Dendritic cell treated with granulocyte-macrophage colony-stimulating factor and Interleukin-4, amounts not matched to agents 40 ng/mL and 50 ng/mL, for 4 days (primary cell): ENCODE results near the gene TBX1.

Source experiments
- H3K27ac Mint-ChIP-seq: one replicate; pipeline ENCODE4 v1.8.0; 2022; ENCODE audit warnings: mild to moderate bottlenecking, mixed read lengths
- H3K27me3 Mint-ChIP-seq: one replicate; pipeline ENCODE4 v1.8.0; 2022; ENCODE audit warnings: mild to moderate bottlenecking, mixed read lengths
- H3K36me3 Mint-ChIP-seq: one replicate; pipeline ENCODE4 v1.8.0; 2022; ENCODE audit warnings: low read depth, mixed read lengths
- H3K4me1 Mint-ChIP-seq: one replicate; pipeline ENCODE4 v1.8.0; 2022; ENCODE audit warnings: low read depth, mixed read lengths
- H3K4me3 Mint-ChIP-seq: one replicate; pipeline ENCODE4 v1.8.0; 2022; ENCODE audit warnings: mild to moderate bottlenecking, moderate library complexity, mixed read lengths
- H3K9me3 Mint-ChIP-seq: one replicate; pipeline ENCODE4 v1.8.0; 2022; ENCODE audit warnings: mixed read lengths
- intact Hi-C: fragments of 100-400 bp; cut with micrococcal nuclease; formaldehyde crosslinking; loops from one replicate; pipeline ENCODE4 v1.15.0; 2022

TBX1 gene

GRCh38 chr22:19738664-19739447 is 21.7 kb upstream of the TBX1 start:
- Mint-ChIP-seq H3K27me3 (peaks cover 1% of the 10 kb centered on the region), H3K27ac (no peak overlapping the region), H3K9me3 (no peaks in the 10 kb centered on the region), H3K36me3 (no peaks in the 10 kb centered on the region), H3K4me1 (no peaks in the 10 kb centered on the region), H3K4me3 (no peak overlapping the region)
- intact Hi-C loops, result no loop called here

GRCh38 chr22:19739448-19739895 is 21.1 kb upstream of the TBX1 start:
- no peaks in the 10 kb centered on the region for H3K36me3 Mint-ChIP-seq
- no peak overlapping the region for H3K27ac Mint-ChIP-seq
- no peaks in the 10 kb centered on the region for H3K9me3 Mint-ChIP-seq
- intact Hi-C loops, result no loop called here
- no peak overlapping the region for H3K4me3 Mint-ChIP-seq
- H3K4me1 Mint-ChIP-seq, result no peaks in the 10 kb centered on the region
- H3K27me3 Mint-ChIP-seq, result peaks cover 1% of the 10 kb centered on the region

GRCh38 chr22:19739911-19740449 is 20.6 kb upstream of the TBX1 start:
- Mint-ChIP-seq H3K27me3 (peaks cover 1% of the 10 kb centered on the region), H3K9me3 (no peaks in the 10 kb centered on the region), H3K36me3 (no peaks in the 10 kb centered on the region), H3K4me3 (no peak overlapping the region), H3K27ac (no peak overlapping the region), H3K4me1 (no peaks in the 10 kb centered on the region)
- intact Hi-C loops, result no loop called here

- Mint-ChIP-seq H3K27ac (no peak overlapping the region), H3K4me1 (no peaks in the 10 kb centered on the region), H3K4me3 (no peak overlapping the region), H3K9me3 (no peaks in the 10 kb centered on the region), H3K36me3 (no peaks in the 10 kb centered on the region), H3K27me3 (peaks cover 1% of the 10 kb centered on the region)
- intact Hi-C loops, result no loop called here
These were observed 20.0 kb upstream of the TBX1 start for GRCh38 chr22:19740586-19740985.

- intact Hi-C loops, result no loop called here
- Mint-ChIP-seq H3K27ac (no peak overlapping the region), H3K36me3 (no peaks in the 10 kb centered on the region), H3K9me3 (no peaks in the 10 kb centered on the region), H3K27me3 (peaks cover 1% of the 10 kb centered on the region), H3K4me3 (no peak overlapping the region), H3K4me1 (no peaks in the 10 kb centered on the region)
These were observed 19.5 kb upstream of the TBX1 start for GRCh38 chr22:19741053-19741452.

GRCh38 chr22:19742160-19743066 is 18.2 kb upstream of the TBX1 start:
- Mint-ChIP-seq H3K4me1 (no peaks in the 10 kb centered on the region), H3K27ac (no peak overlapping the region), H3K36me3 (no peaks in the 10 kb centered on the region), H3K27me3 (no peaks in the 10 kb centered on the region), H3K4me3 (no peak overlapping the region), H3K9me3 (no peaks in the 10 kb centered on the region)
- intact Hi-C loops, result no loop called here

- Mint-ChIP-seq H3K9me3 (no peaks in the 10 kb centered on the region), H3K27me3 (no peaks in the 10 kb centered on the region), H3K4me3 (no peak overlapping the region), H3K27ac (no peak overlapping the region), H3K4me1 (no peaks in the 10 kb centered on the region), H3K36me3 (no peaks in the 10 kb centered on the region)
- intact Hi-C loops, result no loop called here
These were observed 17.5 kb upstream of the TBX1 start for GRCh38 chr22:19743081-19743480.

GRCh38 chr22:19743651-19744050 is 16.9 kb upstream of the TBX1 start:
- intact Hi-C loops, result no loop called here

GRCh38 chr22:19744350-19745006 is 16.1 kb upstream of the TBX1 start:
- H3K9me3 Mint-ChIP-seq, result no peaks in the 10 kb centered on the region
- H3K27me3 Mint-ChIP-seq, result peaks cover 5% of the 10 kb centered on the region
- no peak overlapping the region for H3K4me3 Mint-ChIP-seq
- H3K4me1 Mint-ChIP-seq, result no peaks in the 10 kb centered on the region
- intact Hi-C loops, result no loop called here
- H3K27ac Mint-ChIP-seq, result no peak overlapping the region
- no peaks in the 10 kb centered on the region for H3K36me3 Mint-ChIP-seq

More at GRCh38 chr22:19743651-19744050, 16.9 kb upstream of the TBX1 start:
- H3K27me3 Mint-ChIP-seq, result no peaks in the 10 kb centered on the region
- H3K36me3 Mint-ChIP-seq, result no peaks in the 10 kb centered on the region
- no peak overlapping the region for H3K27ac Mint-ChIP-seq
- no peaks in the 10 kb centered on the region for H3K9me3 Mint-ChIP-seq
- H3K4me3 Mint-ChIP-seq, result no peak overlapping the region
- no peaks in the 10 kb centered on the region for H3K4me1 Mint-ChIP-seq

GRCh38 chr22:19745155-19746101 is 15.2 kb upstream of the TBX1 start:
- Mint-ChIP-seq H3K4me3 (no peak overlapping the region), H3K27ac (no peak overlapping the region), H3K9me3 (no peaks in the 10 kb centered on the region), H3K4me1 (no peaks in the 10 kb centered on the region), H3K27me3 (peaks cover 6% of the 10 kb centered on the region), H3K36me3 (no peaks in the 10 kb centered on the region)
- intact Hi-C loops, result no loop called here

- Mint-ChIP-seq H3K36me3 (no peaks in the 10 kb centered on the region), H3K27ac (no peak overlapping the region), H3K9me3 (no peaks in the 10 kb centered on the region), H3K4me3 (no peak overlapping the region), H3K27me3 (peaks cover 15% of the 10 kb centered on the region), H3K4me1 (no peaks in the 10 kb centered on the region)
- intact Hi-C loops, result no loop called here
These were observed 13.9 kb upstream of the TBX1 start for GRCh38 chr22:19746726-19747125.

GRCh38 chr22:19747551-19747950 is 13.0 kb upstream of the TBX1 start:
- H3K4me1 Mint-ChIP-seq, result no peaks in the 10 kb centered on the region
- no peak overlapping the region for H3K27ac Mint-ChIP-seq
- intact Hi-C loops, result no loop called here
- H3K9me3 Mint-ChIP-seq, result no peaks in the 10 kb centered on the region
- peaks cover 22% of the 10 kb centered on the region for H3K27me3 Mint-ChIP-seq
- H3K36me3 Mint-ChIP-seq, result no peaks in the 10 kb centered on the region
- H3K4me3 Mint-ChIP-seq, result no peak overlapping the region

GRCh38 chr22:19748139-19748538 is 12.4 kb upstream of the TBX1 start:
- Mint-ChIP-seq H3K36me3 (no peaks in the 10 kb centered on the region), H3K4me1 (no peaks in the 10 kb centered on the region), H3K9me3 (no peaks in the 10 kb centered on the region), H3K27me3 (peaks cover 28% of the 10 kb centered on the region), H3K4me3 (no peak overlapping the region), H3K27ac (no peak overlapping the region)
- intact Hi-C loops, result no loop called here
